NCI-H748 (cell line): ENCODE measurements around the gene RNU7-1.

Experiments used
- DNase-seq: peaks from one replicate; lab custom pipeline; 2025; ENCODE audit not compliant: unreplicated experiment; lab: John Stamatoyannopoulos, UW

RNU7-1 gene

GRCh38 chr12:6963016-6963731, 19.6 kb downstream of the RNU7-1 start:
- peak; percentile 45 for DNase-seq

DNA sequence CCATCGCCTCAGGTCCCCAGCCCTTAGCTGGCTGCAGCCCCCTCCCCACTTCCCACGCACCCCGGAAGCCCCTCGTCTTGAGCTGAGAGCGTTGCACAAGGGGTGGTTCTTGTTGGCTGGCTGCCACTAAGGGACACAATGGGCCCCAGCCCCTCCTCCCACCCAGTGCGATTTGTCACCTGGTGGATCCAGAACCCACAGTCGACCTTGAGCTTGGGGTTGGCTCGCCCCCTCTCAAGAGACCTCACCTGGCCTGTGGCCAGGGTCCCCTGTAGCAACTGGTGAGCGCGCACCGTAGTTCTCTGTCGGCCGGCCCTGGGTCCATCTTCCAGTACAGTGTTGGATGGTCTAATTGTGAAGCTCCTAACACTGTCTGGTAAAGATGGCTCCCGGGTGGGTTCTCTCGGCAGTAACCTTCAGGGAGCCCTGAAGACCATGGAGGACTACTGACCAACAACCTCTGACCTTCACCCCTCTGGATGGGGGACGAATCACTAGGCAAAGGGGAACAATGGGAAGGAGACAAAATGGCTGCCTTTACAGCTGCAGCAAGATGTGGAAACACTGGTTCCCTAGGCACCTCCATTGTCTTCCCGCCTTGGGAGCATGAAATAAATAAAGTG, 20.3 kb downstream of the RNU7-1 start:
- peak; percentile 6 for DNase-seq

DNA sequence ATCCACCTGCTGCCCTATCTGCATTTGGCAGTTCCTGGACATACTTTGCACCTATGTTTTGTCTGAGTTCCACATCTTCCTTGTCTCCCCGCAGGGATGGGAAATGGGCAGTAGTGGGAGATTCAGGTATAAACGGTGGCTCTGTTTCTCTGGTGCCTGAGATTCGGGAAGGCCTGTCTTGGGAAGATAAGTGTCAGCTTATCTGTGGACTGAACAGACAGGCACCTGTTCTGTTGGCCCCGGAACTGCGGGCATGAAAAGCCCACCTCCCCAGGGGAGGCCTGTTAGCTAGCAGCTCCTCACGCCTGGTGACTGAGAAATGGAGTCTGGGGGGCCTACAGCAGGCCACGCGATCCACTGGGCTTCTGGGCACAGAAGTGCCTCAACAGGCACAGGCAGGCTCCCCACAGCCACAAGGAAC, 21.0 kb downstream of the RNU7-1 start:
- no peak for DNase-seq

DNA sequence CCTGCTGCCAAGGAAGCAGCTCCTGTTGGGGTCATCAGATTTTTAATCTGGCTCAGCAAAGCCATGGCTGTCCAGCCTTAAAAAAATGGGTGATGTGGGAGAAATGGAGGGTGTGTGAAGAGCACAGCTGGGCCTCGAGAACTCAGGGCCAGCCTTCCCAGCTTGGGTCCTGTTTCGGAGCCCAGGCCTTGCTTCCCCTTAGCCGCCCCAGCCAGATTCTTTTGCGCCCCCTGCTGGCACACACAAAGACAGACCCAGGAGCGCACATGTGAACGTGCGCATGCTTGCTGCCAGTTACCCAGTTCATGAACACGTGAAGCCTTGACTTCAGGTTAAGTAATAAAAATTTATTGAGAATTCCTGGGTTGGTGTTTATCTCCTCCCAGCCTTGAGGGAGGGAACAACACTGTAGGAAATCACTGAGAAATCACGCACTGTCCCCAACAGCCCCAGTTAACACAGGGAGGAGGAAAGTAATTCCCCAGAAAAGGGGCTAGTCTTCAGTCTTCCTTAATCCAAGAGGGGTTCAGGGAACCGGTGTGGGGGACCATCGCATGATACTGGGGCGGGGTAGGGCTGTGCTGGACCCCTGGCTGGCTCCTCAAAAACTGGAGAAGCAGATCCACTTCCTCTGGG, 21.5 kb downstream of the RNU7-1 start:
- DNase-seq, result peak; percentile 61

DNA sequence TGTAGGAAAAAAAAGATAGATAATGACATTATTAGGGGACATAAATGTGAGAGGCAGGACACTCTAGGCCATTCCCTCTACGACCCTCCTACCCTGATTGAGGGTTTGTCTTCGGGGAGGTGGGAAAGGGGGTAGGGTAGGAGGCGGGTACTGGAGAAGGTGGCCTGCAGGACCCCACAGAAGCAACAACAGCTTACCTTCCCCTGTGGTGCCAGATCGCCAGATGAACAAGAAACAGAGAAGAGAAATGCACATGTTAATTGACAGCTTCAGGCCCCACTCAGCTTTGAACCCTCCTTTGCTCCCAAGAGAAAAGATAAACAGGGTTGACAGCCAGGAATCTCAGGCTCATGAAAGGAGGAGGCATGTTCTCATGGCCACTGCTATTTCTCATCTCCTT, 22.1 kb downstream of the RNU7-1 start:
- no peak for DNase-seq

DNA sequence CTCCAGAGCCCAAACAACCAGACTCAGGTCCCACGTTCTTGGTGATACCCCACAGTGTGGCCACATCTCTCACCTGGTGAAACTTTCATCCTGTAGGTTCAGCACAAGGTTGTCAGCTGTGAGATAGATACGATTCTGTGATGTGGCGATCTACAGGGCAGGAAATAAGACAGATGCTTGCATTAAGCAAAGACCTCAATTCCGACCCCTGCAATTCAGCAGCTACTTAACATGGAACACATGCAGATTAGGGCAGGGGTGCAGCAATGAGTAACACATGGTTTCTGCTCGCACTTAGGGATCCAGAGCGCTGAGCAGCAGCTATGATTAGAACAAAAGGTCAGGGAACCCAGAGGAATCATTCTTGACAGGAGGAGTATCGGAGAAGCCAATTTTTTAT, 22.7 kb downstream of the RNU7-1 start:
- DNase-seq, result no peak

DNA sequence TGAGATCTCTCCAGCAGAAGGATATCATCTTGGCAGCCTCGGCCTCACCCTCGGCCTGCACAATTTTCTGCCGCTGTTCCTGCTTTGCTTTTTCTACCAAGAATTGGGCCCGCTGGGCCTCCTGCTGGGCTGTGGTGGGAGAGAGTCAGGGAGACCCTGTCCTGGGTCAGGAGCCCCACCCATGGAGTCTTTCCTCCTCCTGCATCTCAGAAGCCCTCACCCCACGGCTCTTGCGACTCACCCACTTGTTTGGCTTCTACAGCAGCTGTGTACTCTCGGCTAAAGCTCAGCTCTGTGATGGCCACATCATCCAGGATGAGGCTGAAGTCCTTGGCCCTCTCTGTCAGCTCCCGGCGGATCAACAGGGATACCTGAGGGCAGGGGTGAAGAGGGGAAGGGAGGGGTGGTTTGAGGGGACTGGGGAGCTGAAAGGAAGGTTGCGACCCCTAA, 24.1 kb downstream of the RNU7-1 start:
- DNase-seq, result no peak

GRCh38 chr12:6968426-6968825, 24.8 kb downstream of the RNU7-1 start:
- DNase-seq, result no peak

DNA sequence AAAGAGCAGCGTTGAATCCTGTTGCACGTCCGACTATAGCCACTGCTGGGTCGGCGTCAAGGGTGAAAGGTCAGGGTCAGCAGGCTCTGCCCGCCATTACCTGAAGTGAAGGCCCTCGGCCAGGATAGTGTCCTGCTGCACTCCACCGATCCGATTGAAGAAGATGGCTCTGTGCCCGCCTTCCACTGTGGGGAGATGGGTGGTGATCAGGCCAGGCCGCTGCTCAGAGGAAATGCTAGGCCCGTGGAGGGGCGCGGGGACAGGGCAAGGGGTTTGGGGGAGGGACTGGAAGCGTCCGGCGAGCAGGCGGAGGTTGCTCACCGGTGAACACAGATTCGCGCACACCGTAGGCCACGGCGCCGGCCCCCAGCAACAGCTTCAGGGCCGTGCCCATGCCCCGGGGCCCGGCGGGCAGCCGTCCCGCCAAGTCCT, 26.5 kb downstream of the RNU7-1 start:
- DNase-seq, result no peak

DNA sequence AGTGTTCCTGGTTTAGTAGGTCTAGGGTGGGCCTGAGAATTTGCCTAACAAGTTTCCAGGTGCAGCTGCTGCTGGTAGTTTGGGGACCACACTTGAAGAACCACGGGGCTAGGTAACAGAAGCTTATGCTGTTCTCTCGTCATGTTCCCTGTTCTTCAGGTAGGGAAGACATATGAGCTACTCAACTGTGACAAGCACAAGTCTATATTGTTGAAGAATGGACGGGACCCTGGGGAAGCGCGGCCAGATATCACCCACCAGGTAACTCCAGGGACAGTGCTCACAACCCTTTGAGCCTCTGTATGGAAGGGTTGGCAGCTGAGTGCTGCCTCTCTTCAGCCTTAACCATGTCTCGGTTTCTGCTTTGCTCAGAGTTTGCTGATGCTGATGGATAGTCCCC, 30.6 kb downstream of the RNU7-1 start:
- DNase-seq, result no peak

- DNase-seq, result no peak
These were observed 31.8 kb downstream of the RNU7-1 start for GRCh38 chr12:6975297-6976032.

GRCh38 chr12:6977653-6978052, 34.0 kb downstream of the RNU7-1 start:
- no peak for DNase-seq

- no peak for DNase-seq
These were observed 34.6 kb downstream of the RNU7-1 start for GRCh38 chr12:6978188-6978587.

DNA sequence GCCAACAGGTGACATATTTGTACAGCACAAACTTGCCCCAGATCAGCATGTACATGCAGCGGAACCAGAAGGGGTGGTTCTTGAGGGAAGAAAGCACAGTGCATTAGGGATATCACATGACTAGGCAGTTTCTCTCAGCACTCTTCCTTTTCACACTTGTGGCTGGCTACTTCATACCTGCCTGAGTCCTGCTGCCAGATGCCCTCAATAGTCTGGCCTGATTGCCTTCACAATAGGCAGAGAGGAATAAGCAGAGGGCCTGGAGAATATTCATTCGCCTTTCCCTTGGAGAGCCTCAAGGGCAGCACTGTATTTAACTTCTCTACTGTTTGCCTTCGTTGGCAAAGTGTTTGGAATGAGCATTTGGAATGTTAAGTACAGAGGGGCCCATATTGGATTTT, 35.0 kb downstream of the RNU7-1 start:
- DNase-seq, result no peak

DNA sequence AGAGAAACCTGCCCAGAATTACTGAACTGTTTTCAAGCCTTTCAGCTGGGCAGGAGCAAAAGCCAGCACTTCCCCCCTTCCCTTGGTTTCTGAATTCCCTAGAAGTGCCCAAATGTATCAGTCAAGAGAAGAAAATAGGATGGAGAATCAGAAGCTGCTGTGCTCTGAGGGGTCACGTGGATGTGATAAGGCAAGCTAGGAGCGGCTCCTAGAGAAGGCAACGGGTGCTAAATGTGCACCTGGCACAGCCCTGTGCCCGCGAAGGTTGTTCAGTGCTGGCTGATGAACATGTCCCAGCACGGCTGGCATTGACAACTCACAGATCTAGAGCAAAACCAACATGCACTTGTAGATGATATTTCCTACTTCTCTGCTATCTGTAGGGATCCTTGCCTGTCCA, 35.4 kb downstream of the RNU7-1 start:
- no peak for DNase-seq

DNA sequence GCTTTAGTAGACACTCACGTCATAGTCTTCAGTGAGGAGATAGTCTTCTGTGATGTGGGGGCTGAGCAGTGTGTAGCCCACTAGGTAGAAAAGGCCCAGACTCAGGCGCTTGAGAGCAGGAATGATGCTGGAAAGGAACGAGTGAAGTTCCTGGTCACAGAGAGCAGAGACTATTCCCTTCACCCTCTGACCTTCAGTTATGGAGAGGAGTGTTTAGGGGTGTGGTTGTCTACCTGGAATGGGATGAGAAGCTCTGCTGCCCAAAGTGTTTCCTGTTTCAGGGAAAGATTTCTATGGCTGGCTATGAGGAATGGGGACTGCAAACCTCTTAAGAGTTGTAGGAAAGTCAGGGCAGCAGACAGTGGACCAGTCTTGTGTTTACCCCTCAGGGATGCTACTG, 35.8 kb downstream of the RNU7-1 start:
- no peak for DNase-seq

GRCh38 chr12:6980075-6980474, 36.5 kb downstream of the RNU7-1 start:
- no peak for DNase-seq

GRCh38 chr12:6980740-6981139, 37.1 kb downstream of the RNU7-1 start:
- no peak for DNase-seq

DNA sequence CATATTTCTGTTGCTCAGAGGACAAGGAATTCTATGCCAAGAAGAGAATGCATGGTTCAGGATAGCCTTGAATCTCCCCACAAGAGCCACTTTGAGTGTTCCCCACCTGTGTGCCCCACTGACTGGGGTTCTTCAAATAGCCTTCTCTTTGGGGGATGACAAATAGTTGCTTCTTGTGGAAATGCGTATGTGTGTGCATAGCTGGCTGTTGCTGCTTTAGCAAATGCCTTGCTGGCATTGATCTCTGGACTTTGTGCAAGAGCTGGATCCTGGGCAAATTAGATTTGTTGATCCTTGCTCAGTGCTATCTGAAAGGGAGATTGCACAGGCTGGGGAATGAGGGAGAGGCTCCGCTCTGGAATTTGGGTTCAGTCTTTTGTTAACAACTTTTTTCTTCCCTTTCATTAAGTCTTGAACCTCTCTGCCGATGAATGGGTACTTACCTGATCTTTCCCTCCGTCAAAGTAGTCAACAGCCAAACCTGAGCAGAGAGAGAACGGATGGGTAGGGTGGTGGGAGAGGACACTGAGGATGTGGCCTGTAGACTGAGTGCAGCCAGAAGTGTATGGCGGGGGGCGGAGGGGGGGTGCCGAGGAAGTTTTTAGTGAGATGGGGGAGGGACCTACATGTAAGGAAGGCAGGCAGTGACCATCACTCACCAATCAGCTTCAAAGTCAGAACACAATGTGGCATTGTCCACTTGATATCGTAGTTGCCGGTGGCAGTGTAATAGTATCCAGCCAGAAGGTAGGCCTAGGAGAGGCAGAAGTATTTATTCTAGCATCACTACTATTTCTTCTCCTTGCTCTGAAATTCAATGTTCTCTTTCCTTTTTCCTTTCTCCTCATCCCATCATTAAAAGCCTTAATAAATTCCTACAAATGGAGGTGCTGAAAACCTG, 37.8 kb downstream of the RNU7-1 start:
- DNase-seq, result no peak

DNA sequence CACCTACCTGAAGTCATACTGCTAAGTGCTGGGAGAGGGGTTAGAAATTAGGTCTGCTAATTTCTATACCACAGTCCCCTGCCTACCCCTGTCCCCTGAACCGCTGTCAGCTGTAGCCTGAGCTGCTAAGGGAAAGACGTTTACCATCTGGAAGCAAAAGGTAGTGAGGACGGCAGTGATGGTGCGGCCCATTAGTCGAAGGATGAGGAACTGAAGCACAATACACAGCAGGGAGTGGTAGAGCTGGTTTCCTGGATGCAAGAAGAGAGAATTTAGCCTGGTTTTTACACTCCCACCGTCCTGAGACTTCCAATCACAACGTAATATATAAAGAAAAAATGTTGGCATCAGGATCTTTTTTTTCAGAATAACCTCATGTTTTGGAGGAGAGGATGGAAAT, 38.9 kb downstream of the RNU7-1 start:
- DNase-seq, result no peak
